Endothelial cell of hepatic sinusoid (primary cell): Measurements from ENCODE around the gene KLKB1.

ENCODE experiments used
- in situ Hi-C: cut with HindIII; loops from 2 replicates; pipeline ENCODE4 v1.10.0; 2017; ENCODE audit warnings: low sequenced_read_pairs

Gene KLKB1

DNA sequence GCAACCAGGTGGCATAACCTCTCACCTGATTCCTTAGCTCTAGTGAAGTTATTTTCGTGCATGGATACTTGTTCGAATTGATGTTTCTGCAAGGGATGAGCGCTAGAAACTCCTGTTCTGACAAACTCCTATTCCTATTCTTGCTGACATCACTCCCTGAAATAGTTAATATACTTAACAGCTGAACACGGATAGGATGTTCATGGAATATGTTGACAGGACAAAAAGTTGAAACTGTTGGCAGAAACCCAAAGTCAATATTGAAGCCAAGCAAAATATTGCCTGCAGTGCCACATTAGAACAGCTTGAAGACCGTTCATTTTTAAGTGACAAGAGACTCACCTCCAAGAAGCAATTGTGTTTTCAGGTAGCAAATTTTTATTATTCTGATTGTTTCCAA is at the start of gene KLKB1:
KLKB1 (plus strand) TSS at position 287 of the 400 bp plus-strand sequence. CDS start 689 bp downstream, outside the sequence.
- in situ Hi-C loops: no loop called here

DNA sequence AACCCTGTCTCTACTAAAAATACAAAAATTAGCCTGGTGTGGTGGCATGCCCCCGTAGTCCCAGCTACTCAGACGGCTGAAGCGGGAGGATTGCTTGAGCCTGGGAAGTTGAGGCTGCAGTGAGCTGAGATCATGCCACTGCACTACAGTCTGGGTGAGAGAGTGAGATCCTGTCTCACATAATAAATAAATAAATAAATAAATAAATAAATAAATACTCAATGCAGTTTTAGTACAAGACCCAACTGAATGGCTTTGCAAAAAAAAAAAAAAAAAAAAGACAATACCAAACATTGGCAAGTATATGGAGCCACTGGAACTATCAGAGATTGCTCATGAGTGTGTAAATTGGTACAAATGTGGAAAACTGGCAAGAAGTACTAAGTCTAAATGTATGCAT is 39.2 kb upstream of the KLKB1 start:
- in situ Hi-C loops: no loop called here

DNA sequence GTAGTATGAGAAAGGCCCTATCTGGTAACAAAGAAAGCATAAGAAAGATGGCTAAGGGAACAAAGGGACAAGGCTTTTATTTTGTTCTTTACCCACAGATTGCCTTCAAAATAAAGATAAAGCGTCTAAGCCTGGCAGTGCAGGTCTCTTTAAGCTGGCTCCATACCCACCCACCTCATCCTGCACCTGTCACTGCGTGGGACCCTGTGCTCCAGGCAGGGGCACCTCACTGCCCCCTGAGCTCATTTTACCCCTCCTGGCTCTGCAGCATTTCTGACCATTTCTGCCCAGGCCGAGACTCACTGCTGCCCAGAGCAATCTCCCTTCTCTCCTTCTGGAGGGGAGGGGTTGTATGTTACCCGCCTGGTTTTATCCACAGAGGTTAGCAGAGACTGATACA is 37.7 kb upstream of the KLKB1 start:
- in situ Hi-C loops: no loop called here

DNA sequence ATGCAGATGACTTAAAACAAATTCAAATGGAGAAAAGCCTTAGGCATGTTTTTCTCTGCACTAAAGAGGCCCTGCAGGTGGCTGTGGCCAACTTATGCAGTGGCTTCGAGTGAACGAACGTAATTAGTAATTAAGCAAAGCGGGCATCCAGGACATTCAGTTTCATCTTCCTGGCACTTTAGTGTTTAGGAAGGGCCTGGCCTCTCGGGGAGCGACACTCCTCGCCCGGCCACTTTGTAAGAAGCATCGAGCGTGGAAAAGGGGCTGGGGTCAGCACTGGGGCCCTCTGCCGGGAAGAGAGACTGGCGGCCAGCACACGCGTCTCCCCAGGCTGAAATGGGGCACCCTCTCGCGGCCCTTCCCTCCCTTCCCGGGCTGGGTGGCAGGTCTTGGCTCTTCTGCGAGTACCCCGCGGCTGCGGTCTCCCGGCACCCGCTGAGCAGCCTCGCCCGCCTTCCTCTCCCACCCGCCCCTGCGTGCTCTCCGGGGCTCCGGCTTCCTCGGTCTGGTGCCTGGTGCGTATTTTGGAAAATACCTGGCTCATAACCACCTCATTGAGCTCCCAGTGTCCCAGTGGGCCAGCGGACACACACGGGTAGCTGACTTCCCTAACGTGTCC is 36.6 kb upstream of the KLKB1 start:
- in situ Hi-C loops: no loop called here

DNA sequence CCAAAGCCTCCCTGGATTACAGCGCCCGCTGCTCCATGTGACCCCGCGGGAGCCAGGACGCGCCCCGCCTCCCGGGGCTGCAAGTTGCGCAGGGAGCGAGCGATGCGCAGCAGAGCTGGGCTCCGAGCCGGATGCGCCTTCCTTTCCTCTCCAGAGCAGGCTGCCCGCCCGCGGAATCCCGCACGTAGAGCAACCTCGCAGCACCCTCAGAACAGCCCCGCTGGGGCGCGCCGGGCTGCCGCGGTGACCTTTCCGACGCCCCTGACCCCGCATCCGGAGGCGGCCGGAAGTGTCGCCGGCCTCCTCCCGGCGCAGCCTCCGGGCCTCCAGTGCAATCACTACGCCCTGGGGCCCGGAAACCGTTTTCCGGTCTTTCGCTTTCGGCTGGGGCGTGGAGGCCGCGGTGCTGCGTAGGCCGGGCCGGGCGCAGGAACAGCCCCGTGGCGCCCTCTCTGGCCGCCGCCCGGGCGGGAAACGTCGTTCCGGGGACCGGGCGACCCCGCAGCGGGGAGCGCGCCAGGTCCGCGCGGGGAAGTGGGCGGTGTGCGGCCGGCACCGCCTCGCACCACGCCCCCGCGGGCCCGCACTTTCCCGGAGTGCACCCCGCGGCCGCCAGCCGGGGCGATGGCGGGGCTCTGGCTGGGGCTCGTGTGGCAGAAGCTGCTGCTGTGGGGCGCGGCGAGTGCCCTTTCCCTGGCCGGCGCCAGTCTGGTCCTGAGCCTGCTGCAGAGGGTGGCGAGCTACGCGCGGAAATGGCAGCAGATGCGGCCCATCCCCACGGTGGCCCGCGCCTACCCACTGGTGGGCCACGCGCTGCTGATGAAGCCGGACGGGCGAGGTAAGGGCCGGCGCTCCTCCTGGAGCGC is 35.9 kb upstream of the KLKB1 start, which contains the start of gene CYP4V2:
CYP4V2 (plus strand) TSS at position 368 of the 866 bp plus-strand sequence; CDS start at position 625, 257 bp downstream.
- in situ Hi-C loops: no loop called here

DNA sequence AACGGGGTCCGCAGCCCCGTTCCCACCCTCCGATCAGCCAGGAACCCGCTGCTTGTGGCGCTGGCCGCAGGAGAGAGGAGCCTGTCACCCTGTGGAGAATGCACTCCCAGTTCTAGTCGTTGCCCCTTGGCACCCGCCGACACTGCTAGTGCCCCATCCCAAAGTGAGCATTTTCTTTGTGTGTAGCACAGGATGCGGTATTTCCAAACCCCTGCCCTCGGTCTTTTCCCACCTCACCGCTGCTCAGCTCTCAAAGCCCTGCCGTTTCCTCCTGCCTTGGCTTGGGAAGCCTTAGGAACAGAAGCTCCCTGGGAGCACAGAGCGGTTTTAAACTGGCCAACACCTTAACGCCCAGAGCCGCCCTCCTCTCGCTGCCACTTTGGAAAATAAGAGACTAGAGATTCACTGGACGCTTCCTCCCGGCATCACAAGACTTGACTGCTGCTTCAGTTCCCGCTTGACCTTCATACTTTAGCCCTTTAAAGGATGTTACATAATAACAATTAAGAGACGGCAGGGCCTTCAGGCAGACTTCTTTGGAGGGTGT is 35.2 kb upstream of the KLKB1 start:
- in situ Hi-C loops: no loop called here

DNA sequence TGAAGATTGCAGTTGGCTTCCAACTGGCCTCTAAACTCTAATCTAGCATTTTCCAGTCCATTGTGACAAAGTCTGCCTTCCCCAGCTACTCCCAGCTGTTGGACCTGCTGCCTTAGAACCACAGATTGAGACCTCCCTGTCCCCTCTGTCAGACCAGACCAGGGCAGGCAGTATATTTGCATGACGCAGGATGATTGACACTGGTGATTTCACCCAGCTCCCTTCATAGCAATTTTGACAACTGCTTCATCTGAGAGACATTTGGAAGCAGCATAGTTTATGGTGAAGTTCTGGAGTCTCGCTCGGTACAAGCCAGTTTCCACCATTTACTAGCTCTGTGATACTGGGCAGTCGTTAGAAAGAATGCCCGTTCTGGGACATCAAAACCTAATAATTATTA is 33.5 kb upstream of the KLKB1 start:
- in situ Hi-C loops: no loop called here

DNA sequence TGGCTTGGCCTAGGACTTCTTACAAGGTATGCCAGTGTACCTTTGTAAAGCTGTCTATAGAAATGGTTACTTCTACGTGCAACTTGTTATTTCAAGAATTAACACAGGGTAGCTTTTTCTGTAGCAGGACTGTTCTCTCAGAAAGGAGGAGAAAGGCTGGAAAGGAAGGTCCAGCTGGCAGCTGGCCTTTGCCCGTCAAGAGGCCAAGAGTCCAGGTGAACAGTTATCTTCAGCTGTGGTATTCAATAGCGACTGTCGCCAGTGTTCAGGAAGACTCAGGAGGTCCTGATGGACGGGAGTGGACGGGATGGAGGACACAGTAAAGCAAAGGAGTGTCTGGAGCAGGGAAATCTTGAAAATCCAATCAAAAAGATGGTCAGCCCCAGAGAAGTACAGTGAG is 31.2 kb upstream of the KLKB1 start:
- in situ Hi-C loops: no loop called here

DNA sequence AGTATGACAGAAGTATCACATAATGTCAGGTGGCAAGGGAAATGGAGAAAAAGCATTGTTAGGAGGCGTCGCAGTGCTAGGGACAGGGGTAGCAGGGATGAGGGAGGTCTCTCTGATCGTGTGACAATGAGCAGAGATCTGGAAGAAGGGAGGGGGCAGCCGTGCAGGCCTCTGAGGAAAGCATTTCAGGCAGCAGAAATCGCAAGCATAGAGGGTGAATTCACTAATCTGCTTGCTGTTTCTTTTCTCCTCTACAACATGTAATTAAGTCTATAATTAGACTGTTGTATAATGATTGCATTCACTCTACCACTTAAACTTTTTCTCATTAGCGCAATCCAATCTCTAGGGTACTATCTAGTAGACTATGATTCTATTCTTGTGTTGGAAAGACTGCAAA is 26.8 kb upstream of the KLKB1 start:
- in situ Hi-C loops: no loop called here

DNA sequence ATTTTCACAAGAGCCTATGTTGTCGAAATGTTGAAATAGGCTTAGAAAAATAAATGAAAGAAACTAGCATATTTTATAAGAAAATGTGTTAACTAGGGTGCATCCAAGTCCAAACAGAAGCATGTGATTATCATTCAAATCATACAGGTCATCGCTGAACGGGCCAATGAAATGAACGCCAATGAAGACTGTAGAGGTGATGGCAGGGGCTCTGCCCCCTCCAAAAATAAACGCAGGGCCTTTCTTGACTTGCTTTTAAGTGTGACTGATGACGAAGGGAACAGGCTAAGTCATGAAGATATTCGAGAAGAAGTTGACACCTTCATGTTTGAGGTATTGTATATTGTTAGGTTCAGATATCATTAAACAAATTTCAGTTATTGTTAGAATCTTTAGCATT is 26.3 kb upstream of the KLKB1 start:
- in situ Hi-C loops: no loop called here

DNA sequence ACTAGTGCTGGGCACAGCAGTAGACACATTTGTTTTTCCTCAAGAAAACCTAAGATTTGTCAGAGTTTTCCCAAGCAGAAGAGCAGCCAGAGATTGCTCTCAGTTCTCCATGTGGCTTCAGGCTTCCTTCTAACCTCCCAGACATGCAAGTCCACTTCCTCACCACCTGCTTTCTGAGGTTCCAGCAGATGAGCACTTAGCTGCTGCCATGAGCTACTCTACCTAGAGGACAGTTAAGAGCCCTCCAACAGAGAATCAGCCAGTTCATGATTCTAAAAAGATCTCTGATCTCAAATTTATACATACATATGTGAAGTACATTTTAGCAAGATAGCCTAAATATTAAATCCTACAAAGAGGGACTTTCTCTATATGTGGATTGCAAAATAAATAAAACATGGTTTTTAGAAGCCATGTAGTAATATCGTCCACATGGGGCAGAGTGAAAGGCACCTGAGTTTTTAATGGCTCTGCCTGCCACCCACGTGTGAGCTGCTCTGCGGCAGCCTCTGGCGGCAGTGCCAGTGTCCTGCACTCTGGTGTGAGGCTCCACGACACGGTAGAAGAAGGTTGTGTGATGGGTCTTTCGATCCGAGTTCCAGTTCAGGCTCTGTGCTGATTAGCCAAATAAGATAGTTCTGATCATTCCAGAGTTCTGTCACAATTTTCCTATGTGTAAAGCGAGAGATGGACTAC is 25.6 kb upstream of the KLKB1 start:
- in situ Hi-C loops: no loop called here

DNA sequence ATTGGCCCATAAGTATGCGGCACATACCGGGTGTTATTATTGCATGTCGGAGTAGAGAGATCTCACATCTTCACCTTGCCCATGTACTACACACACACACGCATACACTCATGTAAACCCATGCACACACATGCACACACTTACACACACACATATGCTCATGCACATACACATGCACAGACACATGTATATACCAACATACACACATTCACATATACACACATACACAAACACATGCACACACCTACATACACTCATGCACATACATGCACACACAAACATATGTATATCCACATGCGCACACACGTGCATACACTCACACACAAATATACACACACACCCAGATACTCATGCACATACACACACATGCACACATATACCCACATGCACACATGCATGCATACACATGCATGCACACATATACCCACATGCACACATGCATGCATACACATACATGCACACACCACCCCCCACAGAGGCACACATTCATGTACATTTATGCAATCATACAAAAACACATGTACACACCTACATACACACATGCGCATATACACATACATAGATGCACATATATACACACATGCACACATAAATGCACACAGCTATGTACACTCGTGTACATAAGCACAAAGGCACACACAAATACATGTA is 24.7 kb upstream of the KLKB1 start:
- in situ Hi-C loops: no loop called here

DNA sequence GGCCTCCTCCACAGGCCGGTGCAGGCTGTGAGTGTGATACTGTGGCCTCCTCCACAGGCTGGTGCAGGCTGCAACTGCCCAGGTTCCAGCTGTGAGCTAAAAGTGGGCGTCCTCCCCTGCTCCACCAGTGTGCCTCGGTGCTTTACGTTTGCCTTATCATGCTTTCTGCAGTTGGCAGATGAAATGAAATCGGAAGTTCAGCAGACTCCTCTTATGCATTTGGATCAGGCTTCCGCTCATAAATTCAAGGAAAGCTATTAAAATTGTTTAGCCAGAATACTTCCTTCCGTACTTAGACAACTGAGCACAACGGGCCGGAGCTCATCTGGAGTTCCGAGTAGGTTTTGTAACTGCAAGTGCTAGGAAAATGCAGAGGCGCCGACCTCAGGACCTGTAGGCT is 23.9 kb upstream of the KLKB1 start:
- in situ Hi-C loops: no loop called here

DNA sequence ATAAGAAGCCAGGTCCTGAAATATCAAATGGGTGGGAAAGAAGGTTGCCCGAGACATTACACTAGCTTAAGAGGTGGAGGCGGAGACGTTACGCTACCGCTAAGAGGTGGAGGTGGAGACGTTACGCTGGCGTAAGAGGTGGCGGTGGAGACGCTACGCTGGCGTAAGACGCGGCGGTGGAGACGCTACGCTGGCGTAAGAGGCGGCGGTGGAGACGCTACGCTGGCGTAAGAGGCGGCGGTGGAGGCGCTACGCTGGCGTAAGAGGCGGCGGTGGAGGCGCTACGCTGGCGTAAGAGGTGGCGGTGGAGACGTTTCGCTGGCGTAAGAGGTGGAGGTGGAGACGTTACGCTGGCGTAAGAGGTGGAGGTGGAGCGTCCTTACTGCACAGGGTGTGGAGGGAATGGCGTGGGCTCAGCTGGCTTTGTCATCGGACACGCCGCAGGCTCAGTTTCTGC is 23.2 kb upstream of the KLKB1 start:
- in situ Hi-C loops: no loop called here

DNA sequence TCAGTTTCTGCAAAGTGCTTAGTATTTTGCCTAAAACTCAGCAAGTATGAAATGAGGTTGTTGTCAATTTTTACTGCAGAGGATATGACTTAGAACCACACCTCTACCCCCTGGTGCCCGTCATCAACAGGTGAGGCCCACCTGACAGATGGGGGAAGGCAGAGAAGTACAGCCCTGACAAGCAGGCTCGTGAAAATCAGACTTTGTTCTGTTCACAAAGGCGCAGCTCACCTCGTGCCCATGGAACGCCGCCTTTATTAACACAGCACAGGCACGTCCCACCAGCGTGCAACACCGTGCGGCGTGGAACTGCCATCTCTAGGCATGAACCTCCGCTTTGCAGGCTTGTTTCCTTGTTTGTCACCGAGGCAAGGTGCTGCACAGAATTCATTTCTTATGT is 22.6 kb upstream of the KLKB1 start:
- in situ Hi-C loops: no loop called here

DNA sequence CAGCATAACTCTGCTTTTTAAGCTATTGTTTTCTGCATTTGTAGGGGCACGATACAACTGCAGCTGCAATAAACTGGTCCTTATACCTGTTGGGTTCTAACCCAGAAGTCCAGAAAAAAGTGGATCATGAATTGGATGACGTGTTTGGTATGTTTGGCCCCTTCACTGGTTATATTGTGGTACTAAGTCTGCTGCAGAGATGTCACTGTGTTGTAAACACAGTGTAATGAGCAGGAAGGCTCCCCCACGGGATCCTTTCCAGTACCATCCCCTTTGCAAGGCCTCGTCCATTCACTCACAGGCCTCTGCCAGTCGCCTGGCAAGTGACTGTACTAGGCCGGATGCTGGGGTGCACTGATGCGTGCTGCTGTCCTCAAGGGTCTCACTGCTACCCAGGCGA is 22.2 kb upstream of the KLKB1 start:
- in situ Hi-C loops: no loop called here

DNA sequence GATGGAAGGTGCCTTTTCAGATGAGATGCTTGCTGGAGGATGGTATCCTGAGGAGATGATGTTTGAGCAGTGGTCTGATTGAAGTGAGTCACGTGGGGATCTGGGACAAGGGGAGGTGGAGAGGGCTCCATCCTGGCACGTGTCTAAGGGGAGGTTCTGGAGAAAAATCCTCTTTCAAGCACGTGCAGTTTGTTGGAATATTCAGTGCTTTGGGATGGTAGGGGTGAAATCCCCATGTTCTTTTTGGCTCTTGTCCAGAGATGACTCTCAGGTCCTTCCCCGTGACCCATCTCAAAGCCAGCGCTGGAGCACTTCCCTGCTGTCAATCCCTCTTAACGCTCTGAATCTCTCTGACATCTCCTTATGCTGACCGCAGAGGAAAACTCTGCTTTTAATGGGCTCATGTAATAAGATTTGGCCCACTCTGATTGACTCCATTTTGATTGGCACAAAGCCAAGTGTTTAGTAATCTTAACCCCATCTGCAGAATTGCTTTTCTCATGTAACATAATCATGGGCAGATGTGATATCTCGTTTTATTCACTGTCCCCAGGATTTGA is 10.8 kb upstream of the KLKB1 start:
- in situ Hi-C loops: no loop called here

DNA sequence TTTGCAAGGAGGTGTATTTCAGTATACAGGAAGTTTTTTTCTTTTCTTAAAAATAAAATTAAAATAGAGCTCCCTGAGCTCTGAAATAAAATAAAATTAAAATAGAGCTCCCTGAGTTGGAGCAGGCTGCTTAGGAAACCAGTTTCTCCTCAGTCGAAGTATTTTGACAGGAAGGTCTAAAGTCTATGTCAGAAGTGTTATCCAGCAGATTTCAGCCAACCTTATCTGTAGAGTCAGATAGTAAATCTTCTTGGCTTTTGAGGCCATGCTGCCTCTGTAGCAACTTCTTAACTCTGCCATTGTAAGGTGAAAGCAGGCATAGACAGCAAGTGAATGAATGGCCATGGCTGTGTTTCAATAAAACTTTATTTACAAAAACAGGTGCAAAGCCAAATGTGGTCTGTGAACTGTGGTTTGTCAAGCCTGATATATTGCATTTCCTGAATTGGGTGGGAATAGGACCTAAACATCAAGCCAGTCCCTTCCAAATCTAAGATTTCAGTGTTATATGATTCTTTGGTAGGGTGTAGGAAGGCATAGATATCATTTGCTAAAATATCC is 9.5 kb upstream of the KLKB1 start:
- in situ Hi-C loops: no loop called here

DNA sequence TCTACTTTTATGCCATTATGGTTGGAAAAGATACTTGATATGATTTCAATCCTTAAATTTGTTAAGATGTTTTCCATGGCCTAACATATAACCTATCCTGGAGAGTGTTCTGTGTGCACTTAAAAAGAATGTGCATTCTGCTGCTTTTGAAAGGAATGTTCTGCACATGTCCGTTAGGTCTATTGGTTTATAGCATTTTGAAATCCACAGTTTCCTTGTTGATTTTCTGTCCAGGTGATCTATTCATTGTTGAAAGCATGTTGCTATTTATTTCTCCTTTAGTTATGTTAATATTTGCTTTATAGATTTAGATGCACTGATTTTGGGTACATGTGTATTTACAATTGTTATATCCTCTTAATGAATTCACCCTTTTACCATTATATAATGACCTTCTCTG is 5.7 kb upstream of the KLKB1 start:
- in situ Hi-C loops: no loop called here

DNA sequence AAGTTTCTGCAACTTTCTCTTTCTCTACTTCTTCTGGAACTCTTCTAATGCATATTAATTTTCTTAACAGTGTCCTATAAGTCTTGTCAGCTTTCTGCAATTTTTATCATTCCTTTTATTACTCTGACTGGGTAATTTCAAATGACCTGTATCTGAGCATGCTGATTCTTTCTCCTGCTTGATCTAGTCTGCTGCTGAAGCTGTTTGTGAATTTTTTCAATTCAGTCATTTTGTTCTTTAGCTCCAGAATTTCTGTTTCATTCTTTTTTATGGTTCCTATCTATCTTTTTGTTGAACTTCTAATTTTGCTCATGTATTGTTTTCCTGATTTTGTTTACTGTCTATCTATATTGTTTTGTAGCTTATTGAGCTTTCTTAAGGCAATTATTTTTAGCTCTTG is 1.5 kb upstream of the KLKB1 start:
- in situ Hi-C loops: no loop called here
